SK-N-SH (cell line): ENCODE measurements around the gene KIF15. TPM values are rescaled to one million over a fixed set of nuclear protein-coding genes. Genes with fewer than 3 reads are reported as not detected.

Experiments
- CTCF ChIA-PET: fragments of 300-600, 350-600 bp; formaldehyde crosslinking; extraction: SDS; loops from one replicate; lab custom pipeline; 2021; lab: Yijun Ruan, JAX
- POLR2A ChIA-PET: fragments of 350-600 bp; sonication (Branson Sonifier 250); formaldehyde crosslinking; extraction: SDS; loops from one replicate; lab custom pipeline; 2020; ENCODE audit warnings: antibody characterized with exemption, inconsistent platforms; lab: Yijun Ruan, JAX
- DNase-seq: peaks from one replicate; pipeline ENCODE4 v3.0.0; 2012
- H2AFZ ChIP-seq: fragments of 200-600 bp; sonication (generic); 2 replicates; pipeline ENCODE4 v1.8.1; 2016; ENCODE audit warnings: antibody characterized with exemption, mild to moderate bottlenecking, low read depth
- H3F3A ChIP-seq: fragments of 200-600 bp; sonication (generic); replicated peaks from 2 replicates; pipeline ENCODE3; 2016; ENCODE audit warnings: antibody characterized with exemption, mild to moderate bottlenecking; ENCODE audit not compliant: insufficient read depth
- H3K27ac ChIP-seq, 2 experiments: fragments of 200-500 bp in 1 of 2; fragments of 200-600 bp in 1 of 2; sonication (Bioruptor generic) in 1 of 2; sonication (generic), shearing (Covaris generic) in 1 of 2; 2 replicates each; pipeline versions ENCODE4 v1.5.1 to v1.6.1; 2014 to 2016; ENCODE audit warnings: low read depth in 2 of 2, inconsistent platforms in 1 of 2, low read length in 1 of 2, mild to moderate bottlenecking in 1 of 2, mixed read lengths in 1 of 2
- H3K27me3 ChIP-seq: fragments of 200-600 bp; sonication (generic), shearing (Covaris generic); 2 replicates; pipeline ENCODE4 v1.6.1; 2016; ENCODE audit warnings: mixed run types; ENCODE audit not compliant: insufficient read depth
- H3K36me3 ChIP-seq, 2 experiments: fragments of 200-500 bp in 1 of 2; fragments of 200-600 bp in 1 of 2; sonication (Bioruptor generic) in 1 of 2; sonication (generic) in 1 of 2; replicated peaks in 1 of 2; 2 replicates each; pipeline versions ENCODE3 to v1.5.1; 2014 to 2016; ENCODE audit warnings: low read length in 1 of 2, mild to moderate bottlenecking in 1 of 2; ENCODE audit not compliant: insufficient read depth in 2 of 2, control insufficient read depth in 1 of 2
- H3K4me1 ChIP-seq, 2 experiments: fragments of 200-500 bp in 1 of 2; fragments of 200-600 bp in 1 of 2; sonication (Bioruptor generic) in 1 of 2; sonication (generic), shearing (Covaris generic) in 1 of 2; 2 replicates each; pipeline versions ENCODE4 v1.5.1 to v1.6.1; 2014 to 2016; ENCODE audit warnings: low read depth in 1 of 2, low read length in 1 of 2, mixed run types in 1 of 2; ENCODE audit not compliant: insufficient read depth in 2 of 2, control insufficient read depth in 1 of 2
- H3K4me2 ChIP-seq: fragments of 200-600 bp; sonication (generic), shearing (Covaris generic); 2 replicates; pipeline ENCODE4 v1.6.1; 2017; ENCODE audit warnings: mixed run types
- H3K4me3 ChIP-seq, 2 experiments: fragments of 200-500 bp in 1 of 2; fragments of 200-600 bp in 1 of 2; sonication (Bioruptor generic) in 1 of 2; sonication (generic), shearing (Covaris generic) in 1 of 2; 2 replicates each; pipeline versions ENCODE4 v1.5.1 to v1.8.1; 2014 to 2016; ENCODE audit warnings: low read depth in 2 of 2, inconsistent platforms in 1 of 2, low read length in 1 of 2, mild to moderate bottlenecking in 1 of 2, mixed read lengths in 1 of 2, moderate library complexity in 1 of 2
- H3K79me2 ChIP-seq: fragments of 200-600 bp; sonication (generic); 2 replicates; pipeline ENCODE4 v1.8.1; 2017; ENCODE audit warnings: mild to moderate bottlenecking; ENCODE audit not compliant: insufficient read depth
- H3K9ac ChIP-seq: fragments of 200-600 bp; sonication (generic); 2 replicates; pipeline ENCODE4 v1.6.1; 2017; ENCODE audit warnings: mixed run types
- H3K9me2 ChIP-seq: fragments of 200-600 bp; sonication (generic); 2 replicates; pipeline ENCODE4 v1.6.1; 2017; ENCODE audit warnings: mixed run types
- H3K9me3 ChIP-seq: fragments of 200-600 bp; sonication (generic); 2 replicates; pipeline ENCODE4 v1.6.1; 2017; ENCODE audit warnings: mixed run types, mild to moderate bottlenecking, moderate library complexity
- H4K20me1 ChIP-seq: fragments of 200-600 bp; sonication (generic); 2 replicates; pipeline ENCODE4 v1.6.1; 2017; ENCODE audit warnings: mild to moderate bottlenecking, mixed run types; ENCODE audit not compliant: insufficient read depth
- EP300 ChIP-seq, 2 experiments: IDR thresholded peaks; 2 replicates each; pipeline versions ENCODE4 v1.4.0 to v1.6.1; 2012; ENCODE audit warnings: borderline replicate concordance in 1 of 2, low read depth in 1 of 2, low read length in 1 of 2
- FOSL2 ChIP-seq: IDR thresholded peaks from 2 replicates; pipeline ENCODE4 v1.4.0; 2012; ENCODE audit warnings: low read depth, mild to moderate bottlenecking, moderate library complexity, borderline replicate concordance
- FOXM1 ChIP-seq: IDR thresholded peaks from 2 replicates; pipeline ENCODE4 v1.4.0; 2012; ENCODE audit warnings: low read depth, mild to moderate bottlenecking
- GABPA ChIP-seq: IDR thresholded peaks from 2 replicates; pipeline ENCODE4 v1.4.0; 2012; ENCODE audit warnings: low read depth, mild to moderate bottlenecking
- GATA2 ChIP-seq: sonication (generic); formaldehyde crosslinking; IDR thresholded peaks from 2 replicates; pipeline ENCODE4 v1.5.0; 2020; ENCODE audit warnings: mild to moderate bottlenecking, missing genetic modification reagents
- JUND ChIP-seq: IDR thresholded peaks from 2 replicates; pipeline ENCODE4 v1.4.0; 2012
- MXI1 ChIP-seq: IDR thresholded peaks from 2 replicates; pipeline ENCODE4 v1.6.1; 2012; ENCODE audit warnings: mild to moderate bottlenecking, low read depth, low read length, improper control_type of control experiment
- NRF1 ChIP-seq: IDR thresholded peaks from 2 replicates; pipeline ENCODE4 v1.6.1; 2012; ENCODE audit warnings: low read depth, mild to moderate bottlenecking, low read length
- POLR2AphosphoS5 ChIP-seq: IDR thresholded peaks from 2 replicates; pipeline ENCODE4 v1.6.1; 2012; ENCODE audit warnings: low read depth, low read length
- REST ChIP-seq: IDR thresholded peaks from 2 replicates; pipeline ENCODE4 v1.6.1; 2012; ENCODE audit warnings: mild to moderate bottlenecking, low read depth, low read length, moderate library complexity
- RFX5 ChIP-seq: IDR thresholded peaks from 2 replicates; pipeline ENCODE4 v1.6.1; 2012; ENCODE audit warnings: mild to moderate bottlenecking, improper control_type of control experiment, low read length
- RXRA ChIP-seq: IDR thresholded peaks from 2 replicates; pipeline ENCODE4 v1.4.0; 2012; ENCODE audit warnings: low read depth, mild to moderate bottlenecking, borderline replicate concordance
- SMC3 ChIP-seq: IDR thresholded peaks from 2 replicates; pipeline ENCODE4 v1.6.1; 2012; ENCODE audit warnings: low read depth, low read length, improper control_type of control experiment
- TAF1 ChIP-seq: IDR thresholded peaks from 2 replicates; pipeline ENCODE4 v1.6.1; 2012; ENCODE audit warnings: low read depth, mild to moderate bottlenecking, low read length, moderate library complexity, borderline replicate concordance
- TCF12 ChIP-seq: IDR thresholded peaks from 2 replicates; pipeline ENCODE4 v1.4.0; 2012
- TEAD4 ChIP-seq: IDR thresholded peaks from 2 replicates; pipeline ENCODE4 v1.4.0; 2012; ENCODE audit warnings: mild to moderate bottlenecking, borderline replicate concordance; ENCODE audit not compliant: insufficient read depth
- USF1 ChIP-seq: IDR thresholded peaks from 2 replicates; pipeline ENCODE4 v1.4.0; 2012; ENCODE audit warnings: low read depth, borderline replicate concordance
- WGBS: methylation state at CpG from one replicate; pipeline ENCODE4 v1.1.6; 2017; ENCODE audit warnings: low lambda C conversion rate; 5-methylcytosine and 5-hydroxymethylcytosine counted together
- polyA plus RNA-seq, 3 experiments: library from polyadenylated mRNA; depleted of rRNA; stranded (reverse); fragments of >200 nt; gene quantifications; 2 replicates each; pipeline ENCODE4 v1.2.3, GENCODE V29; 2012
- TF ChIP-seq, protein P1 (sequence below): IDR thresholded peaks from 2 replicates; pipeline ENCODE4 v1.4.0; 2012; ENCODE audit warnings: low read depth, borderline replicate concordance
- TF ChIP-seq, protein P2 (sequence below): IDR thresholded peaks from 2 replicates; pipeline ENCODE4 v1.4.0; 2012; ENCODE audit warnings: low read depth
- TF ChIP-seq, protein P3 (sequence below): fragments of 150-350 bp; IDR thresholded peaks from 2 replicates; pipeline ENCODE4 v1.6.1; 2016; ENCODE audit warnings: mild to moderate bottlenecking, low read depth, low read length

The KIF15 gene
- polyA plus RNA-seq, 1 of the 3 experiments (the other 2 are of a cell fraction): 2.3 TPM

- Histone ChIP-seq H3K36me3 (peaks cover 11 to 13% of the 10 kb centered on the region in 2 experiments), H3K9me2 (no peaks in the 10 kb centered on the region), H3K4me1 (no peaks in the 10 kb centered on the region), H3K27me3 (no peaks in the 10 kb centered on the region), H3F3A (no peaks in the 10 kb centered on the region), H3K4me2 (no peak overlapping the region), H3K27ac (no peak overlapping the region), H3K9me3 (no peaks in the 10 kb centered on the region), H3K79me2 (no peaks in the 10 kb centered on the region), H4K20me1 (no peaks in the 10 kb centered on the region)
- CTCF ChIA-PET: interaction anchor here (1.0 to 1.1 kb wide), 2 partner anchors 10 kb away, joined by 3 to 4 read pairs; no protein-coding TSS in a partner anchor
- WGBS: 95% methylated on average over 4 of the region's 4 CpGs
- no peak for TF ChIP-seq TAF1
- TF ChIP-seq JUND: no peak
- TF ChIP-seq FOSL2: no peak
- TF ChIP-seq, protein P1, sequence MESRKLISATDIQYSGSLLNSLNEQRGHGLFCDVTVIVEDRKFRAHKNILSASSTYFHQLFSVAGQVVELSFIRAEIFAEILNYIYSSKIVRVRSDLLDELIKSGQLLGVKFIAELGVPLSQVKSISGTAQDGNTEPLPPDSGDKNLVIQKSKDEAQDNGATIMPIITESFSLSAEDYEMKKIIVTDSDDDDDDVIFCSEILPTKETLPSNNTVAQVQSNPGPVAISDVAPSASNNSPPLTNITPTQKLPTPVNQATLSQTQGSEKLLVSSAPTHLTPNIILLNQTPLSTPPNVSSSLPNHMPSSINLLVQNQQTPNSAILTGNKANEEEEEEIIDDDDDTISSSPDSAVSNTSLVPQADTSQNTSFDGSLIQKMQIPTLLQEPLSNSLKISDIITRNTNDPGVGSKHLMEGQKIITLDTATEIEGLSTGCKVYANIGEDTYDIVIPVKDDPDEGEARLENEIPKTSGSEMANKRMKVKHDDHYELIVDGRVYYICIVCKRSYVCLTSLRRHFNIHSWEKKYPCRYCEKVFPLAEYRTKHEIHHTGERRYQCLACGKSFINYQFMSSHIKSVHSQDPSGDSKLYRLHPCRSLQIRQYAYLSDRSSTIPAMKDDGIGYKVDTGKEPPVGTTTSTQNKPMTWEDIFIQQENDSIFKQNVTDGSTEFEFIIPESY: no peak
- TF ChIP-seq MXI1: no peak
- TF ChIP-seq RXRA: no peak
- TF ChIP-seq GATA2 (CRISPR knock-in tag): no peak
- no peak for TF ChIP-seq FOXM1
- TF ChIP-seq REST: no peak
- TF ChIP-seq SMC3: no peak
- no peak for TF ChIP-seq NRF1
- TF ChIP-seq EP300 (IDR thresholded peaks at IDR 0.05; ENCODE audit: borderline replicate concordance in 1 of 2, low read depth in 1 of 2, low read length in 1 of 2): no peak
- TF ChIP-seq, protein P2, sequence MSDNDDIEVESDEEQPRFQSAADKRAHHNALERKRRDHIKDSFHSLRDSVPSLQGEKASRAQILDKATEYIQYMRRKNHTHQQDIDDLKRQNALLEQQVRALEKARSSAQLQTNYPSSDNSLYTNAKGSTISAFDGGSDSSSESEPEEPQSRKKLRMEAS: no peak
- no peak for TF ChIP-seq TCF12
- TF ChIP-seq USF1: no peak
- TF ChIP-seq, protein P3, sequence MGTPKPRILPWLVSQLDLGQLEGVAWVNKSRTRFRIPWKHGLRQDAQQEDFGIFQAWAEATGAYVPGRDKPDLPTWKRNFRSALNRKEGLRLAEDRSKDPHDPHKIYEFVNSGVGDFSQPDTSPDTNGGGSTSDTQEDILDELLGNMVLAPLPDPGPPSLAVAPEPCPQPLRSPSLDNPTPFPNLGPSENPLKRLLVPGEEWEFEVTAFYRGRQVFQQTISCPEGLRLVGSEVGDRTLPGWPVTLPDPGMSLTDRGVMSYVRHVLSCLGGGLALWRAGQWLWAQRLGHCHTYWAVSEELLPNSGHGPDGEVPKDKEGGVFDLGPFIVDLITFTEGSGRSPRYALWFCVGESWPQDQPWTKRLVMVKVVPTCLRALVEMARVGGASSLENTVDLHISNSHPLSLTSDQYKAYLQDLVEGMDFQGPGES: no peak
- no peak for TF ChIP-seq POLR2AphosphoS5
- no peak for TF ChIP-seq TEAD4
- no peak for TF ChIP-seq RFX5
- no peak for TF ChIP-seq GABPA
- TF ChIP-seq, all 33 proteins: peak for 0
- Histone ChIP-seq H3K4me3 (no peak overlapping the region), H3K9ac (no peak overlapping the region), H2AFZ (no peak overlapping the region)
- no peak for DNase-seq
- POLR2A ChIA-PET: no interaction called here
Observed at GRCh38 chr3:44795197-44795596, 33.6 kb downstream of the KIF15 start.
